ENCODE measurements around the gene ADORA1. TPM values are rescaled to one million over a fixed set of nuclear protein-coding genes. Genes with fewer than 3 reads are reported as not detected.

Gene ADORA1
- total RNA-seq, 1 donor from 2014 or later: not detected

- intact Hi-C loops (cut with micrococcal nuclease): no loop called here
These were observed 6.1 kb upstream of the ADORA1 start for GRCh38 chr1:203121186-203122015.

GRCh38 chr1:203122159-203122558 is 5.4 kb upstream of the ADORA1 start:
- intact Hi-C loops (cut with micrococcal nuclease): no loop called here

- intact Hi-C loops (cut with micrococcal nuclease): no loop called here
These were observed 3.5 kb upstream of the ADORA1 start for GRCh38 chr1:203124011-203124410.

GRCh38 chr1:203124546-203125317 is 2.8 kb upstream of the ADORA1 start:
- intact Hi-C loops (cut with micrococcal nuclease): no loop called here

- intact Hi-C loops (cut with micrococcal nuclease): no loop called here
These were observed 1.2 kb upstream of the ADORA1 start for GRCh38 chr1:203126151-203126865.

GRCh38 chr1:203126866-203127665 is 460 bp upstream of the ADORA1 start:
- intact Hi-C loops (cut with micrococcal nuclease): no loop called here

- intact Hi-C loops (cut with micrococcal nuclease): no loop called here
These were observed 847 bp downstream of the ADORA1 start for GRCh38 chr1:203128431-203128715.

GRCh38 chr1:203128716-203129500 is 1.4 kb downstream of the ADORA1 start:
- intact Hi-C loops (cut with micrococcal nuclease): no loop called here

- intact Hi-C loops (cut with micrococcal nuclease): no loop called here
These were observed 2.1 kb downstream of the ADORA1 start for GRCh38 chr1:203129501-203130231.

GRCh38 chr1:203130358-203130985 is 2.9 kb downstream of the ADORA1 start:
- intact Hi-C loops (cut with micrococcal nuclease): no loop called here

- intact Hi-C loops (cut with micrococcal nuclease): no loop called here
These were observed 4.1 kb downstream of the ADORA1 start for GRCh38 chr1:203131548-203132200.

GRCh38 chr1:203133970-203134725 is 6.6 kb downstream of the ADORA1 start:
- intact Hi-C loops (cut with micrococcal nuclease): no loop called here

GRCh38 chr1:203135636-203136305 is 8.2 kb downstream of the ADORA1 start:
- intact Hi-C loops (cut with micrococcal nuclease): no loop called here

GRCh38 chr1:203136409-203137042 is 9.0 kb downstream of the ADORA1 start:
- intact Hi-C loops (cut with micrococcal nuclease): no loop called here

- intact Hi-C loops (cut with micrococcal nuclease): no loop called here
These were observed 9.8 kb downstream of the ADORA1 start for GRCh38 chr1:203137324-203137723.

GRCh38 chr1:203138066-203138465 is 10.5 kb downstream of the ADORA1 start:
- intact Hi-C loops (cut with micrococcal nuclease): no loop called here

- intact Hi-C loops (cut with micrococcal nuclease): no loop called here
These were observed 12.5 kb downstream of the ADORA1 start for GRCh38 chr1:203139976-203140475.
